Right ventricle myocardium inferior (tissue), 1 donor: ENCODE results near the gene DNAJA4. TPM values are rescaled to one million over a fixed set of nuclear protein-coding genes. Genes with fewer than 3 reads are reported as not detected.

Experiments used
- ATAC-seq: fragments of 200-7000 bp; cut with Tn5 transposase; one replicate; pipeline ENCODE4 v1.9.1; 2020; ENCODE audit warnings: mild to moderate bottlenecking, moderate library complexity
- DNase-seq: peaks from one replicate; pipeline ENCODE4 v3.0.0; 2021; ENCODE audit errors: missing footprints
- intact Hi-C: fragments of 100-400 bp; cut with DNase I; formaldehyde crosslinking; loops from one replicate; pipeline ENCODE4 v1.11.0; 2022
- total RNA-seq: library from RNA; stranded (reverse); fragmentation: NEBNext Ultra II Directional; extraction: Animal tissue kit (Norgen Biotek cat#: 25700); gene quantifications from one replicate; pipeline ENCODE4 v1.2.1, GENCODE V29; 2021
- donor health status: DM: no; HTN: yes; CAD: no; lungs with severe emphysema.

Gene DNAJA4
- total RNA-seq, 1 donor from 2014 or later: 125 TPM

DNA sequence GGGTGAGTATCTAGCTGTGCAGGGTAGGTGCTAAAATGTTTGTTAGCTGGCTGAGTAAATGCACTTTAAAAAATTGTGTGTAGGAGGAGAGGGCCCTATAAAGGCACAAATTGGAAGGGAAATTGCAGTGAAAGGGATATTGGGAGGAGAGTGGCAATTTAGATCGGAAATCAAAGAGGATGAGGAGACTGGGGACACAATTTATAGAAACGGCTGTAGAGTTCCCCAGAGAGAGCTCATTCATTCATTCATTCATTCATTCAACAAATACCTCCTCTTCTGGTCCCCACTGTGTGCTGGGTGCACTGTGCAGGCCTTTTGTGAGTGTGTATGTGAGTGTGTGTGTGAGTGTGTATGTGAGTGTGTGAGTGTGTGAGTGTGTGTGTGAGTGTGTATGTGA, 2.4 kb downstream of the DNAJA4 start:
- intact Hi-C loops: no loop called here
- DNase-seq (no peak), ATAC-seq (no peak)

DNA sequence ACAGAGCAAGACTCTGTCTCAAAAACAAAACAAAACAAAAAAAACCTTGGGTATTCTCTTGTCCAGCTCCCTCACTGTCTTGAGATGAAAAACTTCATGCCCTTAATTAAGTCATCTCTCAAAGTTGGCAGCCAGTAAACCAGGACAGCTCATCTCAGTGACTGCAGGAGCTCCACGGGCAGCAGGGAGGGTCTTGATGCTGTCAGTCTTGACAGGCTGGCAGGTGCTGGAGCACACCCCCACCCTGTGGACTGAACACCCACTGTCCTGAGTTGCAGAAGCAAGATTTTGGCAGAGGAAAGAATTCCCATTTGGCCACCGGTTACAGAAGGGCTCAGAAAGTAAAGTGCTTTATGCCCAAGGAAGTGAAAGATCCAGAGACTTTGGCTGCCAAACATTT, 8.0 kb downstream of the DNAJA4 start:
- ATAC-seq (no peak), DNase-seq (no peak)
- intact Hi-C loops: no loop called here

- intact Hi-C loops: no loop called here
- ATAC-seq (no peak), DNase-seq (no peak)
These were observed 8.4 kb downstream of the DNAJA4 start for GRCh38 chr15:78272776-78273175.

- intact Hi-C loops: no loop called here
- no peak for DNase-seq
- ATAC-seq: no peak
These were observed 10.6 kb downstream of the DNAJA4 start for GRCh38 chr15:78274994-78275393.

GRCh38 chr15:78276064-78276943, 11.9 kb downstream of the DNAJA4 start:
- ATAC-seq: no peak
- no peak for DNase-seq
- intact Hi-C loops: no loop called here

DNA sequence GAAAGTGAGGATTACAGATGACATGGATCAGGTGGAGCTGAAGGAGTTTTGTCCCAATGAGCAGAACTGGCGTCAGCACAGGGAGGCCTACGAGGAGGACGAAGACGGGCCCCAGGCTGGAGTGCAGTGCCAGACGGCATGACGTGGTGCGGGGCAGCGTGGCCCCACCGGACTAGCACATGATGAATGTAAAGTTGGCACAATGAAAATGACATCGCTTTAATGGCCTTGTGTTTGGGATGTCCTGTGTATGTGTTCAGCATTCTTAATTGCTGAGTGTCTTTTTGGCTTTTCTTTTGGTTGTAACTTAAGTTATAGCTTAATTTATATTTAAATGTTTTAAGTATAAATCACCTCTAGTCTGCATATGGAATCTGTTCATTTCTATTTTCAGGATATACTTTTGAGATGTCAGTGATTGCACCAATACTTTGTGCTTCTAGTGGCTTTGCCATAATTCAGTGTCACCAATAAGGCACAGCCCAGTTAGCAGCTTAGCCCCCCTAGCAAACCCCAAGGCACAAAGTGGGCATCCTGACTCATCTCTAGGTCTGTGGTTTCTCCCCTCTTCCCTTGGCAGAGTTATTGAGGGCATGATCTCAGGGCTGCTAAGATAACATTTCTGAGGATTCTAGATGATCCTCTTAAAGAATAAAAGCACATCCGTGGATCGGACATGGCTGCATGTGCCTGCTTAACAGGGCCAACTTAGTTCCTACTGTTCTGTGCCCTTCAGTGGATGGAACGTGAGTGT, 16.1 kb downstream of the DNAJA4 start:
- ATAC-seq (no peak), DNase-seq (no peak)
- intact Hi-C loops: no loop called here

DNA sequence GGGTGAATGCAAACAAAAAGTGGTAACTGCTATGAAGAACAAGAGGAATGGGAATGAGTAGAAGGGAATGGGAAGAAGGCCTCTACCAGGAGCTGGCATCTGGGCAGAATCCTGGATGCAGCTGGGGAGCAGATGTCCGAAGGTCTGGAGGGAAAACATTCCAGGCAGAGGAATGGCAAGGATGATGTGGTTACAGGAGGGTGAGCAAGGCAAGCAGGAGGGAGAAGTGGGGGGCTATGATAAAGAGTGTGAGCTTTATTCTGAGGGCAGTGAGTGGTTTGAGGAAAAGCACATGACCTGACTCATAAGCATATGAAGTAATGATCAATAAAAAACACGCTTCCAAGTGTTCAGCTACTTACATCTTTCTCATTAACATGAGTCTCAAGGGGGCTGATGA, 18.0 kb downstream of the DNAJA4 start:
- ATAC-seq (no peak), DNase-seq (no peak)
- intact Hi-C loops: no loop called here

DNA sequence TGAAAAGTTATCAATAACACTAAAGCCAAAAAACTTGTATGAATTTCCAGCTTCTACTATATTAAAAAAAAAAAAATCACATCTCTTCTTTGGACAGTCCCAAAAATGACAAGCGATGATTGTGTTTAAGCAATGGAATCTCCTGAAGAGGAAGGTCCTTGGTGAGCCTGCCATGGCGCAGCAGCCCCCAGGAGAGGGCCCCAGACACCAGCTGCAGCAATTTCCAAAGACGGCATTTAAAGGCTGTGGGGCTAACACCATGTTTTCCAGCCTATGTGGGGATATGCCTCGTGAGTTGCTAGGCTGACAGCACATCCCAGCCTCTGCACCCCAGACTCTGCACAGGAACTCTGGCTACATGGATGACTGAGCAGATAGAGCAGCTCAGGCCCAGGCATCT, 20.4 kb downstream of the DNAJA4 start:
- DNase-seq (no peak), ATAC-seq (no peak)
- intact Hi-C loops: no loop called here

GRCh38 chr15:78290222-78290621, 25.9 kb downstream of the DNAJA4 start:
- DNase-seq: no peak
- intact Hi-C loops: no loop called here
- no peak for ATAC-seq

DNA sequence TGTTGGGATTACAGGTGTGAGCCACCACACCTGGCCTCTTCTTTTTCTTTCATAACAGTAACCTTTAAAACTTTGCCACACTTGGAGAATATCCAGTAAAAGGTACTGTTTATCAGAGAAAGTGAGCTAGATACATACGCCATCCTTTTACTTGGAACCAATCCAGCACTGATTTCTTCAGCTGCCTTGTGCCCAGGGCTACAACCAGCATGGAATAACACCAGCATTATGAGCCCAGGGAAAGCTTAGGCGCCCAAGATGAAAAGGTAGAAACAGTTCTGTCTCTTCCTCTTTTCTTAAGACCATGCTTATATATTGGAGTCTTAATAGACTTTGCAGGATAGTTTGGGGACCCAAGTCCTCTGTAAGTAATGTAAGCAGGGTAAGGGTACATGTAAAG, 26.7 kb downstream of the DNAJA4 start:
- intact Hi-C loops: no loop called here
- no peak for DNase-seq
- ATAC-seq: no peak

DNA sequence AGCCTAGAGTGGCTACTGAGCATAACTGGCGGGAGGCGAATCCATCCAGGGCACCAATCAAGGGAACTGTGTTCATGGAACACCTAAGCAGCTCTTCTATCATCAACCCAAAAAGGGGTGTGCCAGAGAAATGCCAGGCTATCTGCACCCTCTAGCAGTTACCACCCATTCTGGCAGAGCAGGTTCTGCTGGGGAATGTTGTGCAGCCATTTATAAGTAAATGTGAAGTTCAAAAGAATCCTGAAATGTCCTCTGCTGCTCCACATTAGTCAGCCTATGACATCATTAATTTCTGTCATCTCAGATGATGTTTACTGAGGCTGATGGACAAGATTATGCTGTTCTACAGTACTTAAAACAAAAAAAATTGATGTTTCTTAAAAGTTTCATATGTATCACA, 27.3 kb downstream of the DNAJA4 start:
- DNase-seq (no peak), ATAC-seq (peak; percentile 28)
- intact Hi-C loops: no loop called here

- no peak for DNase-seq
- intact Hi-C loops: no loop called here
- ATAC-seq: no peak
These were observed 27.9 kb downstream of the DNAJA4 start for GRCh38 chr15:78292219-78292618.

- intact Hi-C loops: no loop called here
- ATAC-seq: peak; percentile 100
- DNase-seq: peak; percentile 97
These were observed 35.0 kb downstream of the DNAJA4 start, which contains the start of gene SKIC8 for GRCh38 chr15:78299101-78299930. Gene SKIC8, minus strand, starts transcription at chr15:78299609. Its CDS starts 3,923 bp downstream, at chr15:78295686.

DNA sequence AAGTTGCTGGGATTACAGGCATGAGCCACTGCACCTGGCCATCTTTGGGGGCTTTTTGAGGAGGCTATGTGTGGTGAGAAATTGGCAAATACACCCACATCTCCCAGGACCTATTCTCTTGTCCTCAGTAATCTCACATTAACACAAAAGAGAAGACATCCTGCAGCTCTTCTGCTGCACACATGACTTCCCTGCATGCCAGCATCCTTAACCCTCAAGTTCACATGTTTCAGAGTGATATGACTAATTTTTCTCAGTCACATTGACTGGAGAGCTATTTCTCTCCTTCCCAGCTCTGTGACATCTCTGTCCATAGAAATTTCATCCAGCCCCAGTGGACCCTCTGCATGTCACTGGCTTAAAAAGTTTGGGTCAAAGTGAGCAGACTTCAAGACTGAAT, 37.0 kb downstream of the DNAJA4 start:
- DNase-seq (no peak), ATAC-seq (no peak)
- intact Hi-C loops: no loop called here

GRCh38 chr15:78301828-78302227, 37.5 kb downstream of the DNAJA4 start:
- ATAC-seq (no peak), DNase-seq (no peak)
- intact Hi-C loops: no loop called here

- ATAC-seq: no peak
- intact Hi-C loops: no loop called here
- no peak for DNase-seq
These were observed 38.4 kb downstream of the DNAJA4 start for GRCh38 chr15:78302579-78303312.

DNA sequence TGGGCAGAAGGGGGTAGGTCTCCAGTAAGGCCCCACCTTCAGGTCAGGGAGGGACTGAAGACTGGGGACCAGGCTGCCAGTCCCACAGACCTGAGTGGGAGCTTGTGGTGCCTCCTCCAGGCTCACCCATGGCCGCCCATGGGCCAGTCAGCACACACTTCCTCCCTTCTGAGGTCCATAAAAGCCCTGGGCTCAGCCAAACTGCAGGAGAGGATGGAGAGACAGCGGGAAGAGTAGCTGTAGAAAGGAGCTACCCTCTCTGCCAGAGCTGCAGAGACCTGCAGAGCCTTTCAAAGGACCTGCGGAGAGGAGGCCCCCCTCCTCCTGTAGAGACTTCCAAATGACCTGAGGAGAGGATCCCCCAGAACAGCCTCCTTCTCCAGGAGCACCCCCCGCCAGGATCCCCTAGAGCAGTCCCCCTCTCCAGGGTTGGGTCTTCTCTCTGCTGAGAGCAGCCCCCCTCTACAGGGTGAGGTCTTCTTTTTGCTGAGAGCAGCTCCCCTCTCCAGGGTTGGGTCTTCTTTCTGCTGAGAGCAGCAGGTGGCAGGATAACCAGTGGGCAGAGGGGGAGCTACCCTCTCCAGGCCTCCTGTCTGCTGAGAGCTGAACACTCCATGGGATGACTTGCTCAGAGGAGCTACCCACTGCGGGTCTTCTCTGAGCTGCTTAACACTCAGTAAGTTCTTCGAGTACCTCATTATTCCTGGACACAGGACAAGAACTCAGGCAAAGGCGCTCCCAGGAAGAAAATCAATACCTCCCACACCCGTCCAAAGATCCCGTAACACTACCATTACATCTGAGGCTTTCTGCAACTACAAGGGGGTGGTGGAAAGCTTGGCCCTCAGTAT, 40.1 kb downstream of the DNAJA4 start:
- intact Hi-C loops: loop anchor here (5.0 kb wide), 1 partner anchor 178 kb away; no protein-coding TSS in a partner anchor
- ATAC-seq: no peak
- DNase-seq: no peak
